Vagina (tissue), 2 donors: ENCODE data around the gene NDUFB8. TPM values are rescaled to one million over a fixed set of nuclear protein-coding genes. Genes with fewer than 3 reads are reported as not detected.

Experiments used
- DNase-seq, 2 donors: peaks; one replicate each; pipeline ENCODE4 v3.0.0-alpha.2; 2017; ENCODE audit errors: extremely low spot score in 2 of 2
- H3K27ac ChIP-seq: fragments of 200-600 bp; sonication (generic); one replicate; pipeline ENCODE4 v1.5.1; 2019
- H3K27me3 ChIP-seq: fragments of 200-600 bp; sonication (generic); one replicate; pipeline ENCODE4 v1.5.1; 2019
- H3K36me3 ChIP-seq, 2 donors: fragments of 200-600 bp; sonication (generic); one replicate each; pipeline ENCODE4 v1.5.1; 2017 to 2019
- H3K4me1 ChIP-seq: fragments of 200-600 bp; sonication (generic); one replicate; pipeline ENCODE4 v1.5.1; 2019
- H3K4me3 ChIP-seq, 2 donors: fragments of 200-600 bp; sonication (generic); 1 replicate in 1 of 2; 2 replicates in 1 of 2; pipeline ENCODE4 v1.5.1; 2016 to 2019
- H3K9me3 ChIP-seq: fragments of 200-600 bp; sonication (generic); one replicate; pipeline ENCODE4 v1.5.1; 2019
- POLR2A ChIP-seq, 2 donors: fragments of 450-650 bp; IDR thresholded peaks; one replicate each; pipeline ENCODE4 v1.6.1; 2017; ENCODE audit warnings: antibody characterized with exemption in 2 of 2, mild to moderate bottlenecking in 2 of 2, moderate library complexity in 2 of 2
- POLR2AphosphoS5 ChIP-seq, 2 donors: sonication (generic); formaldehyde crosslinking; IDR thresholded peaks; one replicate each; pipeline ENCODE4 v1.9.0; 2017; ENCODE audit warnings: antibody characterized with exemption in 2 of 2, mild to moderate bottlenecking in 2 of 2, low read depth in 1 of 2; ENCODE audit not compliant: insufficient read depth in 1 of 2
- intact Hi-C: fragments of 100-400 bp; cut with DNase I; formaldehyde crosslinking; loops from one replicate; pipeline ENCODE4 v1.15.1; 2023
- total RNA-seq: library from RNA; depleted of rRNA; stranded (reverse); fragments of >200 nt; gene quantifications from one replicate; pipeline ENCODE4 v1.2.3, GENCODE V29; 2016
- TF ChIP-seq, protein P1 (sequence below), 3 experiments: fragments of 450-650 bp in 2 of 3; fragments of 200-600 bp in 1 of 3; sonication (generic) in 1 of 3; IDR thresholded peaks; one replicate each; pipeline ENCODE4 v1.5.1; 2017 to 2019; ENCODE audit warnings: antibody characterized with exemption in 3 of 3, mild to moderate bottlenecking in 2 of 3, moderate library complexity in 2 of 3

Gene NDUFB8
- total RNA-seq, 1 donor from 2014 or later: 143 TPM

DNA sequence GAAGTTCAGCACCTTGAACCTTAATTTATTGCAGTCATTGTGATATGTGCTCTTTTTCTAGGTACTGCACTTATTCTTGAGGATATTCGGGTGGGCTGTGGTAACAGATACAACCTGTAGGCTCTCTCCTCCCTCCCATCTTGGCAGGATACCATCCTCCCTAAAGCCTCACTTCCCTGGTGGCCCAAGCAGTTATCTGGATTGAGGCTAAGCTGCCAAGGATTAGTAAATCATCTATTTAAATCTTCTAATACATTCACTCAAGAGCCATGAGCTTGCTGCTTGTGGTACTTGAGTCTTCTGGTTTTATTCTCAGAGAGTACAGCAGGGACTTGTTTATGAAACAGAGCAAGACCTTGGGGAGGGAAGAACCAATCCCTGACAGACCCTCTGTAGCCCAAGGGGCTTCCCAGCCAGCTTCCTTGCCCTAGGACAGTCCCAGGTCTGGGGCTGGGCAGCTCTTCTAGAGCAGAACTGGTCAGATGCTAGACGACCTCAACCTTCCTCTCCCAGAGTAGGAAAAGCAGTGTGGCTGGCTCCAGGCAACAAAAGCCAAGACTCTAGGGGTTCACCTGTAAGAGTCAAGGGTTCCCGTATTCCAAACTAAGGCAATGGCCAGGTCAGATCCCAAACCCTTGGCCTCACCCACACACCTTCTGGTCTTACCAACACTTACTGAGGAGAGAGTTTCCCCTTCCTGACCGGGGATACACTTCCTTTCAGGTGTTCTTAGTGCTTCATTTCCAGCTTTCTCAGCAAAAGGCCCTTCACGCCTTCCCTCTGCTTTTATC lies 45.6 kb downstream of the NDUFB8 start:
- TF ChIP-seq, protein P1, sequence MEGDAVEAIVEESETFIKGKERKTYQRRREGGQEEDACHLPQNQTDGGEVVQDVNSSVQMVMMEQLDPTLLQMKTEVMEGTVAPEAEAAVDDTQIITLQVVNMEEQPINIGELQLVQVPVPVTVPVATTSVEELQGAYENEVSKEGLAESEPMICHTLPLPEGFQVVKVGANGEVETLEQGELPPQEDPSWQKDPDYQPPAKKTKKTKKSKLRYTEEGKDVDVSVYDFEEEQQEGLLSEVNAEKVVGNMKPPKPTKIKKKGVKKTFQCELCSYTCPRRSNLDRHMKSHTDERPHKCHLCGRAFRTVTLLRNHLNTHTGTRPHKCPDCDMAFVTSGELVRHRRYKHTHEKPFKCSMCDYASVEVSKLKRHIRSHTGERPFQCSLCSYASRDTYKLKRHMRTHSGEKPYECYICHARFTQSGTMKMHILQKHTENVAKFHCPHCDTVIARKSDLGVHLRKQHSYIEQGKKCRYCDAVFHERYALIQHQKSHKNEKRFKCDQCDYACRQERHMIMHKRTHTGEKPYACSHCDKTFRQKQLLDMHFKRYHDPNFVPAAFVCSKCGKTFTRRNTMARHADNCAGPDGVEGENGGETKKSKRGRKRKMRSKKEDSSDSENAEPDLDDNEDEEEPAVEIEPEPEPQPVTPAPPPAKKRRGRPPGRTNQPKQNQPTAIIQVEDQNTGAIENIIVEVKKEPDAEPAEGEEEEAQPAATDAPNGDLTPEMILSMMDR (IDR thresholded peaks at IDR 0.05): no peak
- TF ChIP-seq POLR2A (IDR thresholded peaks at IDR 0.05) (no peak), POLR2AphosphoS5 (IDR thresholded peaks at IDR 0.05; ENCODE audit: insufficient read depth in 1 of 2, low read depth in 1 of 2) (no peak)

DNA sequence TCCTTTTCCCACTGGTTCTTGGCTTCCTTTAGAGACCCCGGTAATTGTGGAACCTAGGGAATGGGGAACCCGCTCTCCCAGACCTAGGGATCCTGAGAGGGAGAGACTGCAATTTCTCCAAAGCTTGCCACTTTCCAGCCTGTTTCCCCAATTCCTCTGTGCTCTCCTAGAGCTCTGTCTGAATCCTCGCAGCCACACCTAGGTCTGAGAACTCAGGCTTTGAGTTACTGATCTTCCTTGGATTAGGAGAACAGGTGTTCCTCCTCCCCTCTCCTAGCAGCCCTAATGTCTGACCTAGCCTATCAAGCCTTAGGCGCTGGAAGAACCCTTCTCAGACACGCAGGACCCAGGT lies 46.9 kb downstream of the NDUFB8 start:
- intact Hi-C loops: no loop called here
- Histone ChIP-seq H3K27me3 (no peaks in the 10 kb centered on the region), H3K4me1 (peaks cover 17% of the 10 kb centered on the region), H3K27ac (no peak overlapping the region), H3K4me3 (peak overlapping the region in 1 of 2 donors; percentile 39), H3K36me3 (peaks cover 0 to 13% of the 10 kb centered on the region in 2 donors), H3K9me3 (no peaks in the 10 kb centered on the region)
- DNase-seq: no peak
- no peak for TF ChIP-seq POLR2A (IDR thresholded peaks at IDR 0.05)
- no peak for TF ChIP-seq POLR2AphosphoS5 (IDR thresholded peaks at IDR 0.05; ENCODE audit: insufficient read depth in 1 of 2, low read depth in 1 of 2)
- TF ChIP-seq, protein P1 (IDR thresholded peaks at IDR 0.05): no peak

More for the DNA sequence above, 45.6 kb downstream of the NDUFB8 start:
- intact Hi-C loops: no loop called here
- no peaks in the 10 kb centered on the region for H3K27me3 ChIP-seq
- peaks cover 0 to 24% of the 10 kb centered on the region in 2 donors for H3K36me3 ChIP-seq
- no peak overlapping the region for H3K4me3 ChIP-seq
- no peaks in the 10 kb centered on the region for H3K9me3 ChIP-seq
- no peak for DNase-seq
- peaks cover 17% of the 10 kb centered on the region for H3K4me1 ChIP-seq
- H3K27ac ChIP-seq: no peak overlapping the region

DNA sequence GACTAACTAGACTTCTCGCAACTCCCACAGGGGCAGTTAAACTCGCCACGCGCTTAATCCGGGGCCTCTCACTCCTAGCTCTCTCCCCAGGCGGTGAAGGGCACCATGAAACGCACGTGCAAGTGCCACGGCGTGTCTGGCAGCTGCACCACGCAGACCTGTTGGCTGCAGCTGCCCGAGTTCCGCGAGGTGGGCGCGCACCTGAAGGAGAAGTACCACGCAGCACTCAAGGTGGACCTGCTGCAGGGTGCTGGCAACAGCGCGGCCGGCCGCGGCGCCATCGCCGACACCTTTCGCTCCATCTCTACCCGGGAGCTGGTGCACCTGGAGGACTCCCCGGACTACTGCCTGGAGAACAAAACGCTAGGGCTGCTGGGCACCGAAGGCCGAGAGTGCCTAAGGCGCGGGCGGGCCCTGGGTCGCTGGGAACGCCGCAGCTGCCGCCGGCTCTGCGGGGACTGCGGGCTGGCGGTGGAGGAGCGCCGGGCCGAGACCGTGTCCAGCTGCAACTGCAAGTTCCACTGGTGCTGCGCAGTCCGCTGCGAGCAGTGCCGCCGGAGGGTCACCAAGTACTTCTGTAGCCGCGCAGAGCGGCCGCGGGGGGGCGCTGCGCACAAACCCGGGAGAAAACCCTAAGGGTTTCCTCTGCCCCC lies 47.4 kb downstream of the NDUFB8 start:
- Histone ChIP-seq H3K36me3 (peaks cover 0 to 8% of the 10 kb centered on the region in 2 donors), H3K27ac (no peak overlapping the region), H3K9me3 (no peaks in the 10 kb centered on the region), H3K4me3 (peak overlapping the region; percentile 39 to 44), H3K4me1 (peaks cover 17% of the 10 kb centered on the region), H3K27me3 (no peaks in the 10 kb centered on the region)
- DNase-seq: no peak
- TF ChIP-seq POLR2A (IDR thresholded peaks at IDR 0.05): no peak
- TF ChIP-seq, protein P1 (IDR thresholded peaks at IDR 0.05): peak in 2 of 3 experiments; percentile 34 to 73
- no peak for TF ChIP-seq POLR2AphosphoS5 (IDR thresholded peaks at IDR 0.05; ENCODE audit: insufficient read depth in 1 of 2, low read depth in 1 of 2)
- intact Hi-C loops: no loop called here

DNA sequence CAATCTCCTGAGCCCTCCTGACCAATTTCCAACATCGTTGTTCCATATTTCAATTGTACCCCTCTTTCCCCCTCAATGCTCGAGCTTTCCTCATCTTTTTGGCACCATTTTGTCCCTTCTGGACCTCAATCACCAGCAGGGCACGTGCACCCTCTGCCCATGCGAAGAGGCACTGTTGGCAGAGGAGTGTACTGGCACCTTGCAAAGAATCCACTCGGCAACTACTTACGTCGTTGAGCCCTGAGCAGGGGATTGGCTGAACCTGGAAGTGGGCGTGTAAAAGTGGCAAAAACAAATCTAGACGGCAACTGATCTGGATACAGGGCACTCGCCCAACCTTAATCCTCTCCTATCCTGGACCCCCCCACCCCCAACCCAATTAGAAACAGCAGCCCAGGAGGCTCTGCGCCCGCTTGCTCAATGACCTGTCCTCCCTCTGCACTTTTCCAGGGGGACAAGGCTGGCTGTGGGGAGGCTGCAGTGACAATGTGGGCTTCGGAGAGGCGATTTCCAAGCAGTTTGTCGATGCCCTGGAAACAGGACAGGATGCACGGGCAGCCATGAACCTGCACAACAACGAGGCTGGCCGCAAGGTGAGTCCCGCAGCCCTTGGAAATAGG lies 48.1 kb downstream of the NDUFB8 start:
- DNase-seq: no peak
- Histone ChIP-seq H3K9me3 (no peaks in the 10 kb centered on the region), H3K27me3 (no peaks in the 10 kb centered on the region), H3K27ac (no peak overlapping the region), H3K4me1 (peaks cover 17% of the 10 kb centered on the region), H3K4me3 (peak overlapping the region; percentile 39 to 44), H3K36me3 (peaks cover 0 to under 1% of the 10 kb centered on the region in 2 donors)
- TF ChIP-seq, protein P1 (IDR thresholded peaks at IDR 0.05): no peak
- TF ChIP-seq POLR2AphosphoS5 (IDR thresholded peaks at IDR 0.05; ENCODE audit: insufficient read depth in 1 of 2, low read depth in 1 of 2) (no peak), POLR2A (IDR thresholded peaks at IDR 0.05) (no peak)
- intact Hi-C loops: no loop called here
